SU-DHL-6 (cell line): ENCODE measurements around the gene UBE2E2.

Experiments
- EZH2phosphoT487 ChIP-seq: fragments of 200-600 bp; sonication (generic), shearing (Covaris generic); conservative IDR thresholded peaks from 2 replicates; pipeline ENCODE4 v1.6.1; 2018; ENCODE audit warnings: mild to moderate bottlenecking, antibody characterized with exemption, low read length, moderate library complexity, mixed read lengths
- TF ChIP-seq, protein P1 (sequence below): fragments of 200-600 bp; sonication (generic); IDR thresholded peaks from one replicate; pipeline ENCODE4 v1.5.1; 2017; ENCODE audit warnings: antibody characterized with exemption, mild to moderate bottlenecking, low read length, moderate library complexity; ENCODE audit not compliant: insufficient read depth, poor library complexity, severe bottlenecking

DNA sequence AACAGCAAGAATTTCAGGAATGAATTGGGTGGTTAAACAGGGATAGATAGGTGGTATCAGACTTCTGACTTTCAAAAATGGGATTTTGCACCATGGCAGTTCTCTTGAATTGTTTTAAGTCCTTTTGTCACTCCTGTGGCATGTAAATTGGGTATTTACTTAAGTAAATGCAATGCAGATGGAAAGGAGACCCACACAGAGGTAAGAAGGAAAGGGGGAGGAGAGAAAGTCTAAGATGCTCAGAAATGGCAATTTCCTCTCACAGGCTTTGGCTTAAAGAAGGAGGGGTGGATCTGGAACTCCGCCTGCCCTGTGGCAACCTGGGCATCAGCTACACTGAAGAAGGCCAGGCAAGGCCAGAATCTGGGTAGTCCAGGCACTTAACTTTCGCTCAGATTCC is 405.5 kb downstream of the UBE2E2 start:
- TF ChIP-seq, protein P1, sequence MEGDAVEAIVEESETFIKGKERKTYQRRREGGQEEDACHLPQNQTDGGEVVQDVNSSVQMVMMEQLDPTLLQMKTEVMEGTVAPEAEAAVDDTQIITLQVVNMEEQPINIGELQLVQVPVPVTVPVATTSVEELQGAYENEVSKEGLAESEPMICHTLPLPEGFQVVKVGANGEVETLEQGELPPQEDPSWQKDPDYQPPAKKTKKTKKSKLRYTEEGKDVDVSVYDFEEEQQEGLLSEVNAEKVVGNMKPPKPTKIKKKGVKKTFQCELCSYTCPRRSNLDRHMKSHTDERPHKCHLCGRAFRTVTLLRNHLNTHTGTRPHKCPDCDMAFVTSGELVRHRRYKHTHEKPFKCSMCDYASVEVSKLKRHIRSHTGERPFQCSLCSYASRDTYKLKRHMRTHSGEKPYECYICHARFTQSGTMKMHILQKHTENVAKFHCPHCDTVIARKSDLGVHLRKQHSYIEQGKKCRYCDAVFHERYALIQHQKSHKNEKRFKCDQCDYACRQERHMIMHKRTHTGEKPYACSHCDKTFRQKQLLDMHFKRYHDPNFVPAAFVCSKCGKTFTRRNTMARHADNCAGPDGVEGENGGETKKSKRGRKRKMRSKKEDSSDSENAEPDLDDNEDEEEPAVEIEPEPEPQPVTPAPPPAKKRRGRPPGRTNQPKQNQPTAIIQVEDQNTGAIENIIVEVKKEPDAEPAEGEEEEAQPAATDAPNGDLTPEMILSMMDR: no peak
- TF ChIP-seq EZH2phosphoT487: no peak
